IMR-90 (cell line): ENCODE data around the gene OR5B2. TPM values are rescaled to one million over a fixed set of nuclear protein-coding genes. Genes with fewer than 3 reads are reported as not detected.

Experiments
- ATAC-seq: fragments of 200-7000 bp; cut with Tn5 transposase; 2 replicates; pipeline ENCODE4 v1.9.1; 2020; ENCODE audit warnings: low read depth, mild to moderate bottlenecking, moderate library complexity
- BruUV-seq: library from RNA; stranded (reverse); fragments of 400-500 nt; replicated peaks from 2 replicates; lab custom pipeline; 2021; lab: Mats Ljungman, UMichigan
- CTCF ChIA-PET: fragments of 300-600 bp; formaldehyde crosslinking; extraction: SDS; loops from one replicate; lab custom pipeline; 2021; ENCODE audit warnings: antibody characterized with exemption; lab: Yijun Ruan, JAX
- POLR2A ChIA-PET: fragments of 300-600 bp; sonication (Branson Sonifier 250); formaldehyde crosslinking; loops from one replicate; lab custom pipeline; 2022; ENCODE audit warnings: antibody characterized with exemption; ENCODE audit not compliant: unreplicated experiment; lab: Charles Lee
- DNase-seq: peaks from one replicate; pipeline ENCODE4 v3.0.0; 2013
- H2AFZ ChIP-seq: replicated peaks from 2 replicates; pipeline ENCODE3; 2013; ENCODE audit warnings: low read length, mild to moderate bottlenecking; ENCODE audit not compliant: poor library complexity
- H2AK5ac ChIP-seq: 2 replicates; pipeline ENCODE4 v1.6.1; 2013; ENCODE audit warnings: low read depth, low read length, inconsistent platforms
- H2AK9ac ChIP-seq: replicated peaks from 2 replicates; pipeline ENCODE3; 2013; ENCODE audit warnings: mild to moderate bottlenecking, low read depth, low read length, moderate library complexity; ENCODE audit not compliant: poor library complexity
- H2BK120ac ChIP-seq: 2 replicates; pipeline ENCODE4 v1.6.1; 2013; ENCODE audit warnings: low read depth, low read length, inconsistent platforms
- H2BK15ac ChIP-seq: 3 replicates; pipeline ENCODE4 v1.6.1; 2013; ENCODE audit warnings: low read depth, low read length, inconsistent platforms
- H2BK20ac ChIP-seq: 2 replicates; pipeline ENCODE4 v1.6.1; 2013; ENCODE audit warnings: low read depth, mild to moderate bottlenecking, inconsistent platforms, low read length, moderate library complexity
- H2BK5ac ChIP-seq: 2 replicates; pipeline ENCODE4 v1.6.1; 2013; ENCODE audit warnings: mild to moderate bottlenecking, low read depth, low read length, inconsistent platforms; ENCODE audit not compliant: poor library complexity, severe bottlenecking
- H3K14ac ChIP-seq: replicated peaks from 2 replicates; pipeline ENCODE4 v1.6.1; 2013; ENCODE audit warnings: low read depth, low read length, inconsistent platforms
- H3K18ac ChIP-seq: 2 replicates; pipeline ENCODE4 v1.6.1; 2013; ENCODE audit warnings: low read depth, low read length, control low read depth
- H3K23ac ChIP-seq: 2 replicates; pipeline ENCODE4 v1.6.1; 2013; ENCODE audit warnings: low read depth, low read length, inconsistent platforms
- H3K27ac ChIP-seq: 2 replicates; pipeline ENCODE4 v1.5.1; 2013; ENCODE audit warnings: mild to moderate bottlenecking, control low read depth, low read length; ENCODE audit not compliant: insufficient read depth
- H3K27me3 ChIP-seq: 2 replicates; pipeline ENCODE4 v1.6.1; 2013; ENCODE audit warnings: low read length; ENCODE audit not compliant: control insufficient read depth, insufficient read depth
- H3K36me3 ChIP-seq: 2 replicates; pipeline ENCODE4 v1.6.1; 2013; ENCODE audit warnings: low read length, mixed read lengths; ENCODE audit not compliant: control insufficient read depth, insufficient read depth
- H3K4ac ChIP-seq: 2 replicates; pipeline ENCODE4 v1.6.1; 2013; ENCODE audit warnings: low read depth, low read length, inconsistent platforms
- H3K4me1 ChIP-seq: 2 replicates; pipeline ENCODE4 v1.6.1; 2013; ENCODE audit warnings: low read length, mixed read lengths; ENCODE audit not compliant: control insufficient read depth, insufficient read depth
- H3K4me2 ChIP-seq: 2 replicates; pipeline ENCODE4 v1.6.1; 2013; ENCODE audit warnings: low read depth, mild to moderate bottlenecking, control low read depth, low read length, moderate library complexity
- H3K4me3 ChIP-seq: 2 replicates; pipeline ENCODE4 v1.5.1; 2013; ENCODE audit warnings: low read depth, mild to moderate bottlenecking, control low read depth, low read length, moderate library complexity; ENCODE audit not compliant: insufficient read depth
- H3K56ac ChIP-seq: 2 replicates; pipeline ENCODE4 v1.6.1; 2013; ENCODE audit warnings: low read length, inconsistent platforms; ENCODE audit not compliant: insufficient read depth; ENCODE audit errors: extremely low read depth
- H3K79me1 ChIP-seq, 2 experiments: 2 replicates each; pipeline ENCODE4 v1.6.1; 2013; ENCODE audit warnings: low read length in 2 of 2, inconsistent platforms in 1 of 2, low read depth in 1 of 2
- H3K9ac ChIP-seq: 2 replicates; pipeline ENCODE4 v1.6.1; 2013; ENCODE audit warnings: low read depth, low read length, control low read depth
- H3K9me1 ChIP-seq: 2 replicates; pipeline ENCODE4 v1.6.1; 2013; ENCODE audit warnings: low read length, inconsistent platforms; ENCODE audit not compliant: insufficient read depth
- H3K9me3 ChIP-seq: 2 replicates; pipeline ENCODE4 v1.6.1; 2013; ENCODE audit warnings: low read length; ENCODE audit not compliant: control insufficient read depth, insufficient read depth
- H4K20me1 ChIP-seq: 2 replicates; pipeline ENCODE4 v1.6.1; 2013; ENCODE audit warnings: low read length, inconsistent platforms; ENCODE audit not compliant: insufficient read depth
- H4K5ac ChIP-seq: 2 replicates; pipeline ENCODE4 v1.6.1; 2013; ENCODE audit warnings: mild to moderate bottlenecking, low read depth, low read length, control low read depth
- H4K8ac ChIP-seq, 2 experiments: 2 replicates each; pipeline ENCODE4 v1.6.1; 2013; ENCODE audit warnings: low read depth in 2 of 2, low read length in 2 of 2, control low read depth in 1 of 2, inconsistent platforms in 1 of 2
- H4K91ac ChIP-seq: 2 replicates; pipeline ENCODE4 v1.6.1; 2013; ENCODE audit warnings: low read depth, low read length, inconsistent platforms; ENCODE audit not compliant: insufficient read depth
- CEBPB ChIP-seq: IDR thresholded peaks from 2 replicates; pipeline ENCODE4 v1.6.1; 2012; ENCODE audit warnings: low read depth, low read length, improper control_type of control experiment
- CHD1 ChIP-seq: IDR thresholded peaks from 2 replicates; pipeline ENCODE4 v1.6.1; 2012; ENCODE audit warnings: low read depth, low read length, improper control_type of control experiment
- FOS ChIP-seq: fragments of 150-350 bp; IDR thresholded peaks from 2 replicates; pipeline ENCODE4 v1.6.1; 2016; ENCODE audit warnings: low read depth, low read length
- NFE2L2 ChIP-seq: fragments of 150-350 bp; IDR thresholded peaks from 2 replicates; pipeline ENCODE4 v1.6.1; 2016; ENCODE audit warnings: low read depth, mild to moderate bottlenecking, low read length
- RAD21 ChIP-seq: IDR thresholded peaks from 2 replicates; pipeline ENCODE4 v1.6.1; 2012; ENCODE audit warnings: low read length, improper control_type of control experiment
- SMC3 ChIP-seq: fragments of 150-350 bp; IDR thresholded peaks from 2 replicates; pipeline ENCODE4 v1.6.1; 2016; ENCODE audit warnings: low read depth, mild to moderate bottlenecking, antibody characterized with exemption, low read length, moderate library complexity
- WGBS, 2 experiments: methylation state at CpG; one replicate each; pipeline versions ENCODE4 v1.1.5 to v1.1.7; 2013; ENCODE audit warnings: missing lambda C conversion rate in 2 of 2; ENCODE audit not compliant: insufficient read length in 1 of 2; ENCODE audit errors: extremely low coverage in 2 of 2; 5-methylcytosine and 5-hydroxymethylcytosine counted together
- dilution Hi-C: fragments of 300-500 bp; cut with HindIII; formaldehyde crosslinking; loops from one replicate; pipeline ENCODE4 v1.14.3; 2018; ENCODE audit warnings: low sequenced_read_pairs; ENCODE audit not compliant: unreplicated experiment
- in situ Hi-C: fragments of 300-500 bp; cut with MboI; formaldehyde crosslinking; loops from 3 replicates; pipeline ENCODE4 v1.14.3; 2019; ENCODE audit warnings: low sequenced_read_pairs, inconsistent platforms, mixed read lengths
- intact Hi-C: fragments of 100-400 bp; cut with micrococcal nuclease; formaldehyde crosslinking; loops from 2 replicates; pipeline ENCODE4 v1.10.0; 2022
- polyA plus RNA-seq, 3 experiments: library from polyadenylated mRNA; depleted of rRNA; stranded (reverse); fragments of >200 nt; gene quantifications; 2 replicates each; pipeline ENCODE4 v1.2.3, GENCODE V29; 2012; ENCODE audit warnings: low replicate concordance in 1 of 3
- total RNA-seq: library from RNA; depleted of rRNA; stranded (reverse); fragments of >200 nt; gene quantifications from 2 replicates; pipeline ENCODE4 v1.2.3, GENCODE V29; 2012
- TF ChIP-seq, protein P1 (sequence below): conservative IDR thresholded peaks from 2 replicates; pipeline ENCODE4 v1.5.1; 2012; ENCODE audit warnings: mild to moderate bottlenecking, low read depth, low read length, improper control_type of control experiment
- TF ChIP-seq, protein P2 (sequence below): fragments of 150-350 bp; IDR thresholded peaks from 2 replicates; pipeline ENCODE4 v1.6.1; 2016; ENCODE audit warnings: low read depth, mild to moderate bottlenecking, low read length, moderate library complexity, borderline replicate concordance

Gene OR5B2
- total and polyA plus RNA-seq, 2 of the 4 experiments (the other 2 are of a cell fraction): not detected

DNA sequence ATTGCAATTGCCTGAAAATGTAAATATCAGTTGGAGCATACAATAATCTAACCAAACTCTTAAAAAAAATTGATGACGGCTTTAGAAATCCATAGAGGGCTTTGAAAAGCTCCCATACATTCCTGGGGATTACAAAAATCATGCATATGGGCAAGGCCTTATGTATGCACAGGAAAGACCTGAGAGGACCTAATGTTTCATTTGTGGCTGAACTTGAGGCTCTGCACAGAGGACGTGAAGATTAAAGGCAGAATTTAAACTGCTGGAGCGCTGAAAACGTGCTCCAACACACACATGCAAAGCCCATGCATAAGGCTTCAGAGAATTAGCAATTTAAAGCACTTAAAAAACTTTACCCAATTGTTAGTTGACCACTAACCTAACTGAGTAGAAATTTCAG, 10.6 kb upstream of the OR5B2 start:
- WGBS, 2 experiments: no CpG with 5 or more reads among the region's 4 CpGs
- Histone ChIP-seq H3K9ac (no peak overlapping the region), H2AK9ac (no peak overlapping the region), H2BK120ac (no peak overlapping the region), H3K56ac (no peak overlapping the region), H3K36me3 (no peaks in the 10 kb centered on the region), H3K79me1 (no peaks in the 10 kb centered on the region), H3K4me1 (peaks cover 2% of the 10 kb centered on the region; the same call in 1 of the 2 replicates), H2AFZ (no peak overlapping the region), H4K91ac (no peak overlapping the region), H4K20me1 (no peaks in the 10 kb centered on the region), H2BK5ac (no peak overlapping the region), H2AK5ac (no peak overlapping the region), H3K9me1 (no peaks in the 10 kb centered on the region), H3K27ac (no peak overlapping the region), H2BK20ac (no peak overlapping the region), H4K5ac (no peak overlapping the region), H3K4me3 (no peak overlapping the region), H3K18ac (no peak overlapping the region), H2BK15ac (no peak overlapping the region), H3K14ac (no peak overlapping the region), H3K4ac (no peak overlapping the region), H3K4me2 (no peak overlapping the region), H4K8ac (no peak overlapping the region), H3K23ac (no peak overlapping the region), H3K9me3 (peaks cover 13% of the 10 kb centered on the region; the same call in 1 of the 2 replicates), H3K27me3 (no peaks in the 10 kb centered on the region)
- ATAC-seq: no peak
- in situ Hi-C loops: no loop called here
- dilution Hi-C loops: no loop called here
- ChIA-PET POLR2A (no interaction called here), CTCF (no interaction called here)
- TF ChIP-seq SMC3: no peak
- TF ChIP-seq CEBPB: no peak
- no peak for TF ChIP-seq NFE2L2
- TF ChIP-seq, protein P1, sequence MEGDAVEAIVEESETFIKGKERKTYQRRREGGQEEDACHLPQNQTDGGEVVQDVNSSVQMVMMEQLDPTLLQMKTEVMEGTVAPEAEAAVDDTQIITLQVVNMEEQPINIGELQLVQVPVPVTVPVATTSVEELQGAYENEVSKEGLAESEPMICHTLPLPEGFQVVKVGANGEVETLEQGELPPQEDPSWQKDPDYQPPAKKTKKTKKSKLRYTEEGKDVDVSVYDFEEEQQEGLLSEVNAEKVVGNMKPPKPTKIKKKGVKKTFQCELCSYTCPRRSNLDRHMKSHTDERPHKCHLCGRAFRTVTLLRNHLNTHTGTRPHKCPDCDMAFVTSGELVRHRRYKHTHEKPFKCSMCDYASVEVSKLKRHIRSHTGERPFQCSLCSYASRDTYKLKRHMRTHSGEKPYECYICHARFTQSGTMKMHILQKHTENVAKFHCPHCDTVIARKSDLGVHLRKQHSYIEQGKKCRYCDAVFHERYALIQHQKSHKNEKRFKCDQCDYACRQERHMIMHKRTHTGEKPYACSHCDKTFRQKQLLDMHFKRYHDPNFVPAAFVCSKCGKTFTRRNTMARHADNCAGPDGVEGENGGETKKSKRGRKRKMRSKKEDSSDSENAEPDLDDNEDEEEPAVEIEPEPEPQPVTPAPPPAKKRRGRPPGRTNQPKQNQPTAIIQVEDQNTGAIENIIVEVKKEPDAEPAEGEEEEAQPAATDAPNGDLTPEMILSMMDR: no peak
- no peak for TF ChIP-seq FOS
- no peak for TF ChIP-seq RAD21
- TF ChIP-seq, protein P2, sequence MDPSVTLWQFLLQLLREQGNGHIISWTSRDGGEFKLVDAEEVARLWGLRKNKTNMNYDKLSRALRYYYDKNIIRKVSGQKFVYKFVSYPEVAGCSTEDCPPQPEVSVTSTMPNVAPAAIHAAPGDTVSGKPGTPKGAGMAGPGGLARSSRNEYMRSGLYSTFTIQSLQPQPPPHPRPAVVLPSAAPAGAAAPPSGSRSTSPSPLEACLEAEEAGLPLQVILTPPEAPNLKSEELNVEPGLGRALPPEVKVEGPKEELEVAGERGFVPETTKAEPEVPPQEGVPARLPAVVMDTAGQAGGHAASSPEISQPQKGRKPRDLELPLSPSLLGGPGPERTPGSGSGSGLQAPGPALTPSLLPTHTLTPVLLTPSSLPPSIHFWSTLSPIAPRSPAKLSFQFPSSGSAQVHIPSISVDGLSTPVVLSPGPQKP: no peak
- no peak for TF ChIP-seq CHD1
- intact Hi-C loops: no loop called here
- DNase-seq: no peak
- BruUV-seq: no TSS peak
